Heart left ventricle (tissue), 13 donors: ENCODE measurements around the gene IL1RL1.

Experiments
- CTCF ChIP-seq, 12 donors: fragments of 200-600 bp; sonication (generic) in 4 of 12; IDR thresholded peaks; one replicate each; pipeline versions ENCODE4 v1.5.0 to v1.8.0; 2018 to 2022; ENCODE audit warnings: antibody characterized with exemption in 12 of 12, mild to moderate bottlenecking in 5 of 12
- POLR2A ChIP-seq, 2 donors: fragments of 450-650 bp; IDR thresholded peaks; one replicate each; pipeline ENCODE4 v1.6.1; 2017; ENCODE audit warnings: antibody characterized with exemption in 2 of 2, mild to moderate bottlenecking in 2 of 2, moderate library complexity in 2 of 2
- donor health status: ischemic (EF 13 %, LVEDD 7.1; RV severe dilation, severe dysfunction).
- donor health status: DM: no; HTN: yes; CAD: no.
- donor health status: DM: no; HTN: no; CAD: no.
- donor health status: ischemic (EF 25% LVEDD 6.9; RV normal size, moderate dysfunction).
- donor health status: ischemic (EF 25% LVEDD 5.7; RV mildly dilated, moderate dysfunction).
- donor health status: ischemic (EF 35%, LVEDD 5.7; RV mildly dilated, moderate dysfunction).
- donor health status: nonischemic (EF 11% LVEDD 7.7; RV severe dilation, severe dysfunction).
- donor health status: DM: yes; HTN: yes; CAD: no.
- donor health status: PGD.
- donor health status: ischemic (EF 29% LVEDD 5.4; RV normal size, mild dysfunction).
- donor health status: nonischemic (EF 23%, LVEDD 6.1; RV moderate dilation, normal function).

- no peak for TF ChIP-seq CTCF (IDR thresholded peaks at IDR 0.05)
- no peak for TF ChIP-seq POLR2A (IDR thresholded peaks at IDR 0.05)
Observed at GRCh38 chr2:102318437-102318836, 7.1 kb downstream of the IL1RL1 start.
